CD4-positive, alpha-beta T cell treated with Interferon gamma for 1 hour (primary cell): ENCODE data around the gene PHACTR4.
"Not testable (repeated sequence)": the region's sequence is repeated elsewhere in the genome, so short reads cannot be mapped to it uniquely, and the experiment has no call there.

Experiments used
- DNase-seq: peaks from one replicate; pipeline ENCODE4 v3.0.0-alpha.2; 2020

Gene PHACTR4

DNA sequence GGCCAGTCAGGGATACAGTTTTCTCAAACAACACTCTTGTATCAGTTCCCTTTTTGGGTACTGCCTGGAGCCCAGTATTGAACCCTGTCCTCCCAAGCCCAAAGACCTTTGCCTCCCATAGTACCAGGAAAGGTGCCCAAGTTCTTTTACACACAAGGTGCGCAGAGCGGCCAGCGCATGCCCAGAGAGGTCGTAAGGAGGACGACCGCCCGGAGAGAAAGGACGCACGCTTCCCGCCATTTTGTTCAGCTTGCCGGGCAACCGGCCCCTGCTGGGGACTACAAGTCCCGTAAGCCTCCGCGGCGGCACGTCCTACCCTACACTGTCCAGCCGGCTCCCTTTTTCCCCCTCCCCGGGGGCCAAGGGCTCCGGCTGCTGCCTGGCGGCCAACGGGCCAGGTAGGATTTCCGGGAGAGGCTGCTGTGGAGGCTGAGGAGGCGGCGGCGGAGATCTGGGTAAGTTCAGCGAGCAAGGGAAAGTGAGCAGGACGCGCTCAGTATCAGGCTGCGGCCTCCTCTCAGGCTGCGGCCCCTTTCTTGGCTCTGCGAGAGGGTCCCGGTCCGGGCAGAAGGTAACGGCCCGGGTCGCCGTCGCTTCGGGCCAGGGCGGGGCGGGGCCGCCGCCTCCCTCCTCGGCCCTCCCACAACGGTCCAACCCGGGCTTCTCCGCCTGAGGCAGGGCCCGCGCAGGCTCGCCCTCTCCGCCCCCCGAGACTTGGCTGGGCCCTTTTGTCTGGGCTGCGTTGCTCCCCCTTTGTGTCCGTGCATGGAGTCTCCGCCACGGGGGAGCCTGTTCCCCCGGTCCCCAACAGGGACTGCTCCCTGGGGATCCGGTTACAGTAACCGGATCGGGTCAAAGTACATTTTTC is at the start of gene PHACTR4:
Gene PHACTR4 (plus strand): TSS at position 370 of the 868 bp plus-strand sequence. CDS start 37,708 bp downstream, outside the sequence.
- DNase-seq = peak; percentile 83

- DNase-seq = no peak
Measured at GRCh38 chr1:28322194-28322593, 47.3 kb upstream of the PHACTR4 start.

DNA sequence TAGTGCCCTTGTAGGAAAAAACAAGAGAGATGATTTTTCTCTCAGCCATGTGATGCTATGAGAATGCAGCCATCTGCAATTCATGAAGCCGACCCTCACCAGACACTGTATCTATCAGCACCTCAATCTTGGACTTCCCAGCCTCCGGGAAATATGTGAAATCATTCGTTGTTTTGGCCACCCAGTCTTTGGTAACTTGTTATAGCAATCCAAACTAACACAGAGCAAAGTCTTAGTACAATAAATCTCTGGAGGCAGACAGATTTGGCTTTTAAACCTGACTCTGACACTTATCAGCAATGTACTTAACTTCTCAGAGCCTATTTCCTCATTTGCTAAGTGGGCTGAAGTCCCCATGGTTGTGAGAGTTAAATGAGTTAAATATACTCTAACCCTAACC is 45.8 kb upstream of the PHACTR4 start:
- no peak for DNase-seq

- peak; percentile 6 for DNase-seq
Measured at GRCh38 chr1:28326515-28326914, 43.0 kb upstream of the PHACTR4 start.

DNA sequence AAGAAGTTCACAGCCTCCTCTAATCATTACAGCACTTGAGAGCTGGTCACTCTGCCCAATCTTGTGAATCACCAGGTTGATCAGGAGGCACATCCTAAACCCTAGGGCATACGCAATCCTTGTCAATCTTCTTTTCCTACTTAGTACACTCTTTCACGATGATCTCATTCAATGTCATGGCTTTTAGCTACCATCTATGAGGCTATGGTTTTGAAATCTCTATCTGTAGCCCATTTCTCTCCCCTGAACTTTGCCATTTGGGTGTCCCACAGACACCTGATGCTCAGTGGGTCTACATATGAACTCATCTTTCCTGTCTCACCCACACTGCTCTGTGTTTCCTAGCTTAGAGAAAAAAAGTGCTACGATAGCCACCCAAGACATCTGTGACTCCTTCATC is 42.6 kb upstream of the PHACTR4 start:
- no peak for DNase-seq

- DNase-seq = peak; percentile 19
Measured at GRCh38 chr1:28327431-28327830, 42.1 kb upstream of the PHACTR4 start.

GRCh38 chr1:28328228-28328648 is 41.3 kb upstream of the PHACTR4 start:
- no peak for DNase-seq

- no peak for DNase-seq
Measured at GRCh38 chr1:28329395-28330153, 40.0 kb upstream of the PHACTR4 start.

DNA sequence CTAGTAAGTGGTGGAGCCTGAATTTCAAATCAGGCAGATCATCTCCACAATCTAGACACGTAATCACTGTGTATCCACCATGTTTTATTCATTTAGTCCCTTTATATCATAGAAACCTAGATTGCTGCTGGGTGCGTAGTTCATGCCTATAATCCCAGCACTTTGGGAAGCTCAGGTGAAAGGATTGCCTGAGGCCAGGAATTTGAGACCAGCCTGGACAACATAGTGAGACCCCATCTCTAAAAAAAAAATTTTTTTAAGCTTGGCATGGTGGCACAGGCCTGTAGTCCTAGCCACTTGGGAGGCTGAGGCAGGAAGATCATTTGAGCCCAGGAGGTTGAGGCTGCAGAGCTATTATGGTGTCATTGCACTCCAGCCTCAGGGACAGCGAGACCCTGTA is 30.6 kb upstream of the PHACTR4 start:
- DNase-seq = no peak

DNA sequence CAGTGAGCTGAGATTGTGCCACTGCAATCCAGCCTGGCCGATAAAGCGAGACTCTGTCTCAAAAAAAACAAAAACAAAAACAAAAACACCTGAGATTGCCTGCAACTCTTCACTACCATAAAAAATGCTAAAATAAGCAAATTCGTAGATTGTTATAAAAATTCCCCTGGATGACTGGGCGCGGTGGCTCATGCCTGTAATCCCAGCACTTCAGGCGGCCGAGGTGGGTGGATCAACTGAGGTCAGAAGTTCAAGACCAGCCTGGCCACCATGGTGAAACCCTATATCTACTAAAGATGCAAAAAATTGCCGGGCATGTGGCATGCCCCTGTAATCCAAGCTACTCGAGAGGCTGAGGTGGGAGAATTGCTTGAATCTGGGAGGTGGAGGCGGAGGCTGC is 30.0 kb upstream of the PHACTR4 start:
- DNase-seq = no peak

DNA sequence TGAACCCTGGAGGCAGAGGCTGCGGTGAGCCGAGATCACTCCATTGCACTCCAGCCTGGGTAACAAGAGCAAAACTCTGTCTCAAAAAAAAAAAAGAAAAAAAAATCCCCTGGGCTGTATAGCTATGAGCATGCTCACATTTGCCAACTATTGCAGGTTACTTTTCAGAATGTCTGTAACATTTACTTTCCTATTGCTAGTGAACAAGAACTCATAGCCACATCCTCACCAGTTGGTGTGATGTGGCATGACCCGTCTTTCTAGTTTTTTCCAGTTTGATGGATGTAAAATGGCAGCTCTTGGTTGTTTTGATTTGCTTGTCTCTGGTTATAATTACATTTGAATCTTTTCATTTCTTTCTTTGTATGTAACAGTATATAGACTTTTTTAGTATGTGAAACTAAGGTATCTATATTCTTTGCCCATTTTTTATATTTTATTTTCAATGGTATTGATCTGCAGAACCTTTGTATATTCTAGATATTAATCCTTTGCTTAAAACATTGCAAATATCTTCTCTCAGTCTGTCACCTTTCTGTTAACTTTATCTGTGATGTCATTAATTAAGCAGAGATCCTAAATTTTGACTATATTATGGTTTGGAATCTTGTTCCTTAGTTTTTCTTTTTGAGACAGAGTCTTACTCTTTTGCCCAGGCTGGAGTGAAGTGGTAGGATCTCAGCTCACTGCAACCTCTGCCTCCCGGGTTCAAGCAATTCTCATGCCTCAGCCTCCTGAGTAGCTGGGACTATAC is 29.1 kb upstream of the PHACTR4 start:
- no peak for DNase-seq

GRCh38 chr1:28341591-28341990 is 27.9 kb upstream of the PHACTR4 start:
- DNase-seq = no peak

DNA sequence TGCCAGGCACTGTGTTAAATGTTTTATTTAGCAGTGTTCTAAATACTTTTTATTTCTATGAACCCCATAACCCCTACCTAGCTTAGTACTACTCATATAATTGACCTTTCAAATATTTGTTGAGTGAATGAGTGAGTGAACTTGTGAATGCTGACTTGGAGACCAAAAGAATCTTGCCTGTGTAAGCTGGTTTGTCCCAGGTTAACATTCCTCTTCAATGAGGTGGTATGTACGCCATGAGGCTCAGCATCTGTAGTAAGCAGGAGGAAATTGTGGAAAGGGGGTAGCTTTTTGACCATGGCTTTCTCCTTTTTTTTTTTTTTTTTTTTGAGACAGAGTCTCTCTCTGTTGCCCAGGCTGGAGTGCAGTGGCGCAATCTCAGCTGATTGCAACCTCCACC is 26.1 kb upstream of the PHACTR4 start:
- DNase-seq = no peak

DNA sequence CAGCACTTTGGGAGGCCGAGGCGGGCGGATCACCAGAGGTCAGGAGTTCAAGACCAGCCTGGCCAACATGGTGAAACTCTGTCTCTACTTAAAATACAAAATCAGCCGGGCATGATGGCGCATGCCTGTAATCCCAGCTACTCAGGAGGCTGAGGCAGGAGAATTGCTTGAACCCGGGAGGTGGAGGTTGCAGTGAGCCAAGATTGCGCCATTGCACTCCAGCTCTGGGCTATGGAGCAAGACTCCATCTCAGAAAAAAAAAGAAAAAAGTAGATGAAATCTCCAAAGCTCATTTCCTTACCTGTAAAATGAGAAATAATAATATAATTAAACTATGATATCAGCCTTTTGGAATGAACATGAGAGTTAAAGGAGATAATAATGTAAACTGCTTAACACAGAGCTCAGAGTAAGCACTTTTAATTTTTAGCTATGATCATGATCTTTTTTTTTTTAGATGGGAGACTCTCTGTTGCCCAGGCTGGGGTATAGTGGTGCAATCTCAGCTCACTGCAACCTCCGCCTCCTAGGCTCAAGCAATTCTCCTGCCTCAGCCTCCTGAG is 16.2 kb upstream of the PHACTR4 start:
- DNase-seq = not testable (repeated sequence)

GRCh38 chr1:28354121-28354520 is 15.4 kb upstream of the PHACTR4 start:
- DNase-seq = no peak

DNA sequence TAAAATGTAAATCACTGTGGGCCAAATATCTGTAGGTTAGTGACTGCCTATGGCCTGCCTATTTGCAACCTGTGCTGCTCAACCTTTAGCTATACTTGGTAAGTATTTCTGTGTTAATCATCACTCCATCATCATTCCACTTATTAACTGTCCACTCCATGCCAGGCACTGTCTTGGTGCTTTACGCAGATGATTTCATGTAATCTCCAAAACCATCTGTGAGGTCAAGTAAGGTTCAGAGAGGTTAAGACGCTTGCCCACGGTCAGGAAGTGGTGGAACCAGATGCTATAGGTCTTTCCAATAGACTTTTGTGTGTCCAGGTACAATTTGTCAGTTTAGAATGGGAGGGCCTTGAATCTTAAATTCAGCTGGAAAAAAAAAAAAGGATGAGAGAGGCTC is 10.8 kb upstream of the PHACTR4 start:
- no peak for DNase-seq

DNA sequence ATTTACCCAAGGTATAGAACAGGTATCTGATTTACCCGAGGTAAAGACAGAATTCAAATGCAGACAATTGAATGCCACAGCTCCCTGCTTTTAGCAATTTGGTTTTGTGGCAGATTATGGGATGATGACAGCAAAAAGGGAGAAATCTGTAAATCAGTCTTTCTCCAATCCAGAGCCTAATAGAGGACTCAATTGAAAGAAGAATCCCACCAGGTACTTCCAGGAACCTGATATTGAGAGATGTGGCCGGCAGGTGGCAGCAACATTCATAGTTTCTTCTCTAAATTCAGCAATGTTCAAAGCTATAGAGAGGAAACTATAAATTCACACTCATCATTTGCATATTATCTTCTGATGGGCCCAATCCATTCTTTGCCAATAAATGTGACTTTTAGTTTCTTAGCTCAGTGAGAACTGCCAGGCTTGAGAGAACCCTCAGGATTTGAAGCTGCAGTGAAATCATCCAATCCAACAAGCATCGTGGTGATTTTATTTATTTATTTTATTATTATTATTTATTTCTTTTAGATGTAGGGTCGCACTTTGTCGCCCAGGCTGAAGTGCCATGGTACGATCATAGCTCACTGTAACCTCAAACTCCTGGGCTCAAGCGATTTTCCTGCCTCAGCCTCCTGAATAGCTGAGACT is 9.8 kb upstream of the PHACTR4 start:
- peak; percentile 65 for DNase-seq

DNA sequence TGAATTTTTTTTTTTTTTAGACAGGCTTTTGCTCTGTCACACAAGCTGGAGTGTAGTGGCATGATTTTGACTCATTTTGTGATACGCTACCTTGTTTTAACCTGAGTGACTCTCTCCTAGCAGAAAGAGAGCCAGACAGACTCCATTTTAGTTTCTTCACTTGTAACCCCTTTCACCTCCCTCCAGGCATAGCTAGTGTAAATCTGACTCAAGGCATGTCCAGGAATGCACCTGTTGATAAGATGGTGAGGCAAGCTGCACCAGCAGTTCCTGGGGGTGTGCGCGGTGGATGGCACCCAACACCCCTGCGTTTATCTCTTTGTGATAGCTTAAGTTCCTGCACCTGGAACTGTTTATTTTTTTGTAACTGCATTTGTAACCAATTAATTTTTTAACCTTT is 4.7 kb upstream of the PHACTR4 start:
- no peak for DNase-seq

- no peak for DNase-seq
Measured at GRCh38 chr1:28365864-28366263, 3.7 kb upstream of the PHACTR4 start.

GRCh38 chr1:28368608-28369007 is 932 bp upstream of the PHACTR4 start:
- DNase-seq = not testable (repeated sequence)

DNA sequence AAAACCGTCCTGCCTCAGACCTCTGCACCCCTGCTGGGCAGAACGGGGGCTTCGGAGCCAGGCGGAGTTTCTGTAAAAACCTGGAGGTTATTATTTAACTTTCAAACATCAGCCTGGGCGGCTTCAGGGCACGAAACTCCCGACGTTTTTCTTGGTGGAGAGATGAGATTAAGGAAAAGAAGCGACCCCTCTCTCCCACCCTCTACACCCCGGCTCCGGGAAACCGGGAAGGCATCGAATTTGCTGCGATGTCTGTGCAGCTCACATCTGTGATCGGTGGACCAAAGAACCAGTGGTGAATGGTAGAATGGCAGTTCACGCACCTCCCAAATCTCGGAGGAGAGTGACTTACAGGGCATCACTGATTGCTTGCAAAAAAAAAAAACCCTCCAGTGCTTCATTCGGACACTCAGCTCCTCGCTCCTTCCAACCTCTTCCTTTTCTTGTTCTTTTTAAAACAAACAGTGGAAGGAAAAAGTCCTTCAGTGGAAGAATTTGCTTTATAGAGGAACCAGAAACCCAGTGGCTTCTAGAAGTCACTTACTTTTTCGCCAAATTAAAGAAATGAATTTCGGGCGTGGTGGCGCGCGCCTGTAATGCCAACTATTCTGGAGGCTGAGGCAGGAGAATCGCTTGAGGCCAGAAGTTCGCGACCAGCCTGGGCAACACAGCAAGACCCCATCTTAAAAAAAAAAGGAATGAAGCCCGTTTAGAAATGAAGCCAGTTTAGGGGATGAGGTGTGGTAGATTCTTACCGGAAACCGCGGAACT is 884 bp downstream of the PHACTR4 start:
- DNase-seq = no peak

- DNase-seq = no peak
Measured at GRCh38 chr1:28371010-28371377, 1.5 kb downstream of the PHACTR4 start.
